B cell (primary cell): ENCODE results near the gene ASMT.

Experiments used
- CTCF ChIP-seq: fragments of 200-600 bp; IDR thresholded peaks from one replicate; pipeline ENCODE4 v1.8.0; 2022; ENCODE audit warnings: antibody characterized with exemption, mild to moderate bottlenecking
- EZH2 ChIP-seq: IDR thresholded peaks from 2 replicates; pipeline ENCODE4 v1.6.1; 2012; ENCODE audit warnings: borderline replicate concordance, low read depth, mild to moderate bottlenecking, moderate library complexity, low read length; ENCODE audit not compliant: insufficient read depth, poor library complexity, severe bottlenecking

GRCh38 chrX:1661048-1661921 is 46.4 kb downstream of the ASMT start:
- no peak for TF ChIP-seq CTCF
- TF ChIP-seq EZH2 = no peak
